Activated CD8-positive, alpha-beta memory T cell treated with anti-CD3 and anti-CD28 coated beads, Interleukin-2, amount 50 U/mL, for 4 hours (primary cell): ENCODE measurements around the gene CD2.
A peak's percentile ranks its signal among the peaks of the same experiment; 100 is the strongest.
"Not testable (repeated sequence)": the region's sequence is repeated elsewhere in the genome, so short reads cannot be mapped to it uniquely, and the experiment has no call there.

Experiments
- DNase-seq: peaks from one replicate; pipeline ENCODE4 v3.0.0-alpha.2; 2020

The CD2 gene

GRCh38 chr1:116733476-116734365 is 20.5 kb upstream of the CD2 start:
- no peak for DNase-seq

- DNase-seq: no peak
These were observed 19.0 kb upstream of the CD2 start for GRCh38 chr1:116735246-116735645.

- DNase-seq: peak; percentile 77
These were observed 17.0 kb upstream of the CD2 start for GRCh38 chr1:116737020-116737854.

- DNase-seq: peak; percentile 43
These were observed 16.3 kb upstream of the CD2 start for GRCh38 chr1:116737855-116738321.

GRCh38 chr1:116738673-116739370 is 15.4 kb upstream of the CD2 start:
- DNase-seq: peak; percentile 55

- DNase-seq: no peak
These were observed 14.7 kb upstream of the CD2 start for GRCh38 chr1:116739371-116740012.

- DNase-seq: no peak
These were observed 13.9 kb upstream of the CD2 start for GRCh38 chr1:116740296-116740695.

- no peak for DNase-seq
These were observed 13.5 kb upstream of the CD2 start for GRCh38 chr1:116740746-116741145.

GRCh38 chr1:116741836-116742565 is 12.2 kb upstream of the CD2 start:
- no peak for DNase-seq

- no peak for DNase-seq
These were observed 10.7 kb upstream of the CD2 start for GRCh38 chr1:116743535-116743934.

GRCh38 chr1:116748272-116748671 is 6.0 kb upstream of the CD2 start:
- no peak for DNase-seq

- DNase-seq: no peak
These were observed 3.1 kb upstream of the CD2 start for GRCh38 chr1:116751146-116751545.

- DNase-seq: no peak
These were observed 2.6 kb upstream of the CD2 start for GRCh38 chr1:116751621-116752020.

- no peak for DNase-seq
These were observed 918 bp upstream of the CD2 start for GRCh38 chr1:116753312-116753711.

GRCh38 chr1:116755066-116755465 is 836 bp downstream of the CD2 start:
- DNase-seq: no peak

- no peak for DNase-seq
These were observed 1.5 kb downstream of the CD2 start for GRCh38 chr1:116755681-116756080.

- DNase-seq: not testable (repeated sequence)
These were observed 1.9 kb downstream of the CD2 start for GRCh38 chr1:116756092-116756491.

GRCh38 chr1:116758456-116758815 is 4.2 kb downstream of the CD2 start:
- not testable (repeated sequence) for DNase-seq

- DNase-seq: no peak
These were observed 5.4 kb downstream of the CD2 start for GRCh38 chr1:116759636-116760035.

- DNase-seq: no peak
These were observed 6.3 kb downstream of the CD2 start for GRCh38 chr1:116760487-116760886.

- no peak for DNase-seq
These were observed 6.9 kb downstream of the CD2 start for GRCh38 chr1:116760996-116761665.
